HL-60 (cell line): ENCODE data around the gene HPD.
A peak's percentile ranks its signal among the peaks of the same experiment; 100 is the strongest.
"Not testable (repeated sequence)": the region's sequence is repeated elsewhere in the genome, so short reads cannot be mapped to it uniquely, and the experiment has no call there.

ENCODE experiments used
- DNase-seq, 2 experiments: peaks; one replicate each; pipeline ENCODE4 v3.0.0-alpha.2; 2010 to 2020; ENCODE audit warnings: low read depth in 1 of 2, low spot score in 1 of 2
- H3K27ac ChIP-seq: fragments of 250-450 bp; sonication (Bioruptor Pico); replicated peaks from 2 replicates; pipeline ENCODE4 v1.5.1; 2020; ENCODE audit warnings: mild to moderate bottlenecking, moderate library complexity
- H3K27me3 ChIP-seq: fragments of 250-450 bp; sonication (Bioruptor Pico); 2 replicates; pipeline ENCODE4 v1.5.1; 2021; ENCODE audit warnings: mild to moderate bottlenecking, moderate library complexity; ENCODE audit not compliant: insufficient read depth, poor library complexity, severe bottlenecking
- H3K4me3 ChIP-seq: replicated peaks from 2 replicates; pipeline ENCODE4 v1.5.1; 2011; ENCODE audit warnings: mild to moderate bottlenecking, control low read depth, low read length; ENCODE audit not compliant: insufficient read depth
- GABPA ChIP-seq: IDR thresholded peaks from 2 replicates; pipeline ENCODE4 v1.6.1; 2012; ENCODE audit warnings: low read depth
- POLR2AphosphoS5 ChIP-seq: IDR thresholded peaks from 2 replicates; pipeline ENCODE4 v1.6.1; 2012; ENCODE audit warnings: low read depth
- SPI1 ChIP-seq: IDR thresholded peaks from 2 replicates; pipeline ENCODE4 v1.6.1; 2012; ENCODE audit warnings: low read depth, mild to moderate bottlenecking, borderline replicate concordance
- TF ChIP-seq, protein P1 (sequence below): IDR thresholded peaks from one replicate; pipeline ENCODE4 v1.5.1; 2011; ENCODE audit warnings: low read length, control low read depth, inconsistent platforms; ENCODE audit not compliant: insufficient read depth
- TF ChIP-seq, protein P2 (sequence below): IDR thresholded peaks from 2 replicates; pipeline ENCODE4 v1.6.1; 2012; ENCODE audit warnings: low read depth; ENCODE audit not compliant: insufficient replicate concordance

HPD gene

DNA sequence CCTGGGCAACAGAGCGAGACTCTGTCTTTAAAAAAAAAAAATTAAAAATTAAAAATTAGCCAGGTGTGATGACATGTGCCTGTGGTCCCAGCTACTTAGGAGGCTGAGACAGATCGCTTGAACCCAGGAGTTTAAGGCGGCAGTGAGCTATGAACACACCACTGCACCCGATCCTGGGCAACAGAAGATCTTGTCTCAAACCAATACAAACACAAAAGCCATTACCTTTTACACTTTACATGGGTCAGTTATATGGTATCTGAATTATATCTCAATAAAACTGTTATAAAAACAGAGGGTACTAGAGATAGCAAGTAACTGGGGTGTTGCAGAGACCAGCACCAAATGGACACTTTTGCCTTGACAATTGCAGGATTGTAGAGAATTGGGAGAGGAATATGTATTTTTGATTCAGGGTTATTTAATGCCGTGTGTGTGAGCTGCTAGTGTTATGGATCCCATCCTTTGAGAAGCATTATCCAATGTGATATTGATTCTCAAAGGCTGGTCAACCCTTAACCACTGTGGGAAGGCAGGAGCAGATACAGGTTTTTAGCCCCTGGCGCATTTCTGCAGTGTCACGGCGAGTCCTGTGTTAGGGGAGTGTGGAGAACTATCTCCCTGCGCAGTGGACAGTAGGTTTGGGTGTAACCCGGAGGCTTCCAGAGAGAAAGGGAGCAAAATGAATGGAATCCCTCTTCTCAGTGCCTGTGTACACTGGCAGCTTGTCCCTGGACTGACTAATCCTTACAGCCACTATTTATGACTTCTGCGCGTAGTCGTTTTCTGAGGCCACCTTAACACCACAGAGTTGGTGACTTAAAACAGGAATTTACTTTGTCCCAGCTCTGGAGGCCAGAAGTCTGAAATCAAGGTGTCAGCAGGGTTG is 34.3 kb upstream of the HPD start:
- Histone ChIP-seq H3K27me3 (no peaks in the 10 kb centered on the region), H3K27ac (no peak overlapping the region), H3K4me3 (no peak overlapping the region)
- no peak for DNase-seq
- no peak for TF ChIP-seq GABPA
- no peak for TF ChIP-seq SPI1
- TF ChIP-seq, protein P1, sequence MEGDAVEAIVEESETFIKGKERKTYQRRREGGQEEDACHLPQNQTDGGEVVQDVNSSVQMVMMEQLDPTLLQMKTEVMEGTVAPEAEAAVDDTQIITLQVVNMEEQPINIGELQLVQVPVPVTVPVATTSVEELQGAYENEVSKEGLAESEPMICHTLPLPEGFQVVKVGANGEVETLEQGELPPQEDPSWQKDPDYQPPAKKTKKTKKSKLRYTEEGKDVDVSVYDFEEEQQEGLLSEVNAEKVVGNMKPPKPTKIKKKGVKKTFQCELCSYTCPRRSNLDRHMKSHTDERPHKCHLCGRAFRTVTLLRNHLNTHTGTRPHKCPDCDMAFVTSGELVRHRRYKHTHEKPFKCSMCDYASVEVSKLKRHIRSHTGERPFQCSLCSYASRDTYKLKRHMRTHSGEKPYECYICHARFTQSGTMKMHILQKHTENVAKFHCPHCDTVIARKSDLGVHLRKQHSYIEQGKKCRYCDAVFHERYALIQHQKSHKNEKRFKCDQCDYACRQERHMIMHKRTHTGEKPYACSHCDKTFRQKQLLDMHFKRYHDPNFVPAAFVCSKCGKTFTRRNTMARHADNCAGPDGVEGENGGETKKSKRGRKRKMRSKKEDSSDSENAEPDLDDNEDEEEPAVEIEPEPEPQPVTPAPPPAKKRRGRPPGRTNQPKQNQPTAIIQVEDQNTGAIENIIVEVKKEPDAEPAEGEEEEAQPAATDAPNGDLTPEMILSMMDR, result no peak
- no peak for TF ChIP-seq POLR2AphosphoS5
- TF ChIP-seq, protein P2, sequence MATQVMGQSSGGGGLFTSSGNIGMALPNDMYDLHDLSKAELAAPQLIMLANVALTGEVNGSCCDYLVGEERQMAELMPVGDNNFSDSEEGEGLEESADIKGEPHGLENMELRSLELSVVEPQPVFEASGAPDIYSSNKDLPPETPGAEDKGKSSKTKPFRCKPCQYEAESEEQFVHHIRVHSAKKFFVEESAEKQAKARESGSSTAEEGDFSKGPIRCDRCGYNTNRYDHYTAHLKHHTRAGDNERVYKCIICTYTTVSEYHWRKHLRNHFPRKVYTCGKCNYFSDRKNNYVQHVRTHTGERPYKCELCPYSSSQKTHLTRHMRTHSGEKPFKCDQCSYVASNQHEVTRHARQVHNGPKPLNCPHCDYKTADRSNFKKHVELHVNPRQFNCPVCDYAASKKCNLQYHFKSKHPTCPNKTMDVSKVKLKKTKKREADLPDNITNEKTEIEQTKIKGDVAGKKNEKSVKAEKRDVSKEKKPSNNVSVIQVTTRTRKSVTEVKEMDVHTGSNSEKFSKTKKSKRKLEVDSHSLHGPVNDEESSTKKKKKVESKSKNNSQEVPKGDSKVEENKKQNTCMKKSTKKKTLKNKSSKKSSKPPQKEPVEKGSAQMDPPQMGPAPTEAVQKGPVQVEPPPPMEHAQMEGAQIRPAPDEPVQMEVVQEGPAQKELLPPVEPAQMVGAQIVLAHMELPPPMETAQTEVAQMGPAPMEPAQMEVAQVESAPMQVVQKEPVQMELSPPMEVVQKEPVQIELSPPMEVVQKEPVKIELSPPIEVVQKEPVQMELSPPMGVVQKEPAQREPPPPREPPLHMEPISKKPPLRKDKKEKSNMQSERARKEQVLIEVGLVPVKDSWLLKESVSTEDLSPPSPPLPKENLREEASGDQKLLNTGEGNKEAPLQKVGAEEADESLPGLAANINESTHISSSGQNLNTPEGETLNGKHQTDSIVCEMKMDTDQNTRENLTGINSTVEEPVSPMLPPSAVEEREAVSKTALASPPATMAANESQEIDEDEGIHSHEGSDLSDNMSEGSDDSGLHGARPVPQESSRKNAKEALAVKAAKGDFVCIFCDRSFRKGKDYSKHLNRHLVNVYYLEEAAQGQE, result no peak

DNA sequence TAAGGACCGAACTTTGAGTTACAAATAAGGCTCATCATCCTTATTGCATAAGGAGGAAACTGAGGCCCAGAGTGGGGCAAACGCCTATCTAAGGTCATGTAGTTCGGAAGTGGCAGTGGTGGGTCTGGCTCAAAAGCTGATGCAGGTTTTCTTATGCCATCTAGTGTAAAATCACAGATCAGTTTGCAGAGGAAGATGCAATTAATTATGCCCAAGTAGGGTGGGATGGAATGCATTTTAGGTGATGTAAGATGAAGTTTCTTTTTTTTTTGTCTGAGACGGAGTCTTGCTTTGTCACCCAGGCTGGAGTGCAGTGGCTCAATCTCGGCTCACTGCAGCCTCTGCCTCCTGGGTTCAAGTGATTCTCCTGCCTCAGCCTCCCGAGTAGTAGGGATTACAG is 31.0 kb upstream of the HPD start:
- not testable (repeated sequence) for DNase-seq, H3K27me3 ChIP-seq
- H3K4me3 ChIP-seq, result peak overlapping the region; percentile 83
- H3K27ac ChIP-seq, result peak overlapping the region; percentile 79

- H3K27ac ChIP-seq, result peak overlapping the region; percentile 79
- H3K4me3 ChIP-seq, result peak overlapping the region; percentile 83
- no peak for DNase-seq
- no peaks in the 10 kb centered on the region for H3K27me3 ChIP-seq
- TF ChIP-seq, protein P1, result no peak
- TF ChIP-seq, protein P2, result no peak
- no peak for TF ChIP-seq GABPA
- no peak for TF ChIP-seq SPI1
Observed at GRCh38 chr12:121889274-121889624, 30.6 kb upstream of the HPD start.

- TF ChIP-seq POLR2AphosphoS5 (peak; percentile 87), GABPA (peak; percentile 95), SPI1 (no peak)
- TF ChIP-seq, protein P2, result peak; percentile 31
- TF ChIP-seq, protein P1, result peak; percentile 87
Observed at GRCh38 chr12:121888478-121889273, 30.0 kb upstream of the HPD start, which contains the start of gene PSMD9. PSMD9 (plus strand) TSS chr12:121888790; CDS start chr12:121888857, 67 bp downstream.

More at GRCh38 chr12:121888478-121889273, 30.0 kb upstream of the HPD start, which contains the start of gene PSMD9:
- H3K27ac ChIP-seq, result peak within 1 kb of the TSS; percentile 79
- DNase-seq, result peak; percentile 99 to 100
- no peaks in the 10 kb centered on the region for H3K27me3 ChIP-seq
- peak within 1 kb of the TSS; percentile 83 for H3K4me3 ChIP-seq
